ENCODE results near the gene CLIP4.
"Not testable (repeated sequence)": the region's sequence is repeated elsewhere in the genome, so short reads cannot be mapped to it uniquely, and the experiment has no call there.

CLIP4 gene

DNA sequence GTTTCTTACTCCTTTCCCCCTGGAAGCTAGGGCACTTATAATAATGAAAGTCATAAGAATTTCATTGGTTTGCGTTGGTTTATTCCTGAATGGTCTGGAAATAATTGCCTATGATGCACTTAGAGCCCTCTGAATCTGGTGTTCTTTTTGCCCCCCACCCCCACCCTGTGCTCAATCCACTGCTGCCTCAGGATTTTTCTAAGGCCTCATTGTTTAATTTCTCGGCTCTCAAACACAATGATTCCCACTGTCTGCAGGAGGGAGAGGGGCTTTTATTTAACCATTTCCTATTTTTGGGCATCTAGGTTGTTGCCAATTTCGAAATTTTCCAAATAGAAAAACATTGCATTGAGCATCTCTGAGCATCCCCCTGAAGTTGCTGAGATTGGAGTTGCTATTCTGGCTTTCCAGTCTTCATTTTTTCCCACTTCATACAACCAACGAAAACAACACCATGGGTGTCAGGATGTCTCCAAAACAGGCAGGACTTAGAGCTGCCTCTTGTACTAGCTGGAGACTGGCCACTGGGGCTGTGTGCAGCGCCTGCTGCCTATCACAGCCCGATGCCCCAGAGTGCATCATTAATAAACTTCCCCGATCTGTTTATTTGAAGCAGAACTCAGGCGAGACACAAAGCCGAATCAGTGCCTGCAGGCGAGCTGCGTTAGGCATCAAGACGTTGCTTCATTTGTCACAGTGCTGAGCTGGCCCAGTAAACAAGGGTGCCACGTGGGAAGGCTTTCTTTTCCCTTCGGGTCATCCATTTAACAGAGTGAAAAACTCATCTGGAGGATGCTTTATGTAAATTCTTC, 39.1 kb upstream of the CLIP4 start:
- no peak for DNase-seq (ENCODE audit: low spot score)
- TF ChIP-seq, protein P1, sequence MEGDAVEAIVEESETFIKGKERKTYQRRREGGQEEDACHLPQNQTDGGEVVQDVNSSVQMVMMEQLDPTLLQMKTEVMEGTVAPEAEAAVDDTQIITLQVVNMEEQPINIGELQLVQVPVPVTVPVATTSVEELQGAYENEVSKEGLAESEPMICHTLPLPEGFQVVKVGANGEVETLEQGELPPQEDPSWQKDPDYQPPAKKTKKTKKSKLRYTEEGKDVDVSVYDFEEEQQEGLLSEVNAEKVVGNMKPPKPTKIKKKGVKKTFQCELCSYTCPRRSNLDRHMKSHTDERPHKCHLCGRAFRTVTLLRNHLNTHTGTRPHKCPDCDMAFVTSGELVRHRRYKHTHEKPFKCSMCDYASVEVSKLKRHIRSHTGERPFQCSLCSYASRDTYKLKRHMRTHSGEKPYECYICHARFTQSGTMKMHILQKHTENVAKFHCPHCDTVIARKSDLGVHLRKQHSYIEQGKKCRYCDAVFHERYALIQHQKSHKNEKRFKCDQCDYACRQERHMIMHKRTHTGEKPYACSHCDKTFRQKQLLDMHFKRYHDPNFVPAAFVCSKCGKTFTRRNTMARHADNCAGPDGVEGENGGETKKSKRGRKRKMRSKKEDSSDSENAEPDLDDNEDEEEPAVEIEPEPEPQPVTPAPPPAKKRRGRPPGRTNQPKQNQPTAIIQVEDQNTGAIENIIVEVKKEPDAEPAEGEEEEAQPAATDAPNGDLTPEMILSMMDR (conservative IDR thresholded peaks at IDR 0.05; ENCODE audit: low read depth), result no peak
- H3K27ac ChIP-seq, result no peak overlapping the region
- ChIA-PET POLR2A (ENCODE audit: low non-redundant PET) (no interaction called here), CTCF (interaction anchor here (0.6 to 1.6 kb wide), 3 partner anchors 9 to 22 kb away, joined by 3 to 4 read pairs (median 3); no protein-coding TSS in a partner anchor)

DNA sequence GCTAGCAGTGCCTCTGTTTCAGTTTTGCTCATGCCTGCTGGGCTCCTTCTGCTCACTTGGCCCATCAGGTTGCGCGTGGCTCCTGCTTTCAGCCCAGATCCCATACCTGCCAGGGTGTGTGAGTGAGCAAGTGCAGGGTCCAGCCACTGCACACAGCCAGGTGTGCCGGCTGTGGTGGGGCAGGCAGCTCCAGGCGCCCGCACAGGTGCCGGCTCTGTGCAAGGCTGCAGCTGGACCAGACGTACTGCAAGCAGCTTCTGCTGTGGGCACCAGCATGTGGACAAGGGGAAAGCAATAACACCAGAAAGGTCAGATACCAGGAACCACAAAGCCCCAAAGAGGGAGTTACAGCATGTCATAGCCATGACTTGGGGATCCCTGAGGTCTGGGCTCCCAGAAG, 35.3 kb upstream of the CLIP4 start:
- no peak for DNase-seq (ENCODE audit: low spot score)
- no peak overlapping the region for H3K27ac ChIP-seq
- POLR2A ChIA-PET (ENCODE audit: low non-redundant PET), result no interaction called here
- TF ChIP-seq, protein P1 (conservative IDR thresholded peaks at IDR 0.05; ENCODE audit: low read depth), result no peak
- CTCF ChIA-PET, result no interaction called here

DNA sequence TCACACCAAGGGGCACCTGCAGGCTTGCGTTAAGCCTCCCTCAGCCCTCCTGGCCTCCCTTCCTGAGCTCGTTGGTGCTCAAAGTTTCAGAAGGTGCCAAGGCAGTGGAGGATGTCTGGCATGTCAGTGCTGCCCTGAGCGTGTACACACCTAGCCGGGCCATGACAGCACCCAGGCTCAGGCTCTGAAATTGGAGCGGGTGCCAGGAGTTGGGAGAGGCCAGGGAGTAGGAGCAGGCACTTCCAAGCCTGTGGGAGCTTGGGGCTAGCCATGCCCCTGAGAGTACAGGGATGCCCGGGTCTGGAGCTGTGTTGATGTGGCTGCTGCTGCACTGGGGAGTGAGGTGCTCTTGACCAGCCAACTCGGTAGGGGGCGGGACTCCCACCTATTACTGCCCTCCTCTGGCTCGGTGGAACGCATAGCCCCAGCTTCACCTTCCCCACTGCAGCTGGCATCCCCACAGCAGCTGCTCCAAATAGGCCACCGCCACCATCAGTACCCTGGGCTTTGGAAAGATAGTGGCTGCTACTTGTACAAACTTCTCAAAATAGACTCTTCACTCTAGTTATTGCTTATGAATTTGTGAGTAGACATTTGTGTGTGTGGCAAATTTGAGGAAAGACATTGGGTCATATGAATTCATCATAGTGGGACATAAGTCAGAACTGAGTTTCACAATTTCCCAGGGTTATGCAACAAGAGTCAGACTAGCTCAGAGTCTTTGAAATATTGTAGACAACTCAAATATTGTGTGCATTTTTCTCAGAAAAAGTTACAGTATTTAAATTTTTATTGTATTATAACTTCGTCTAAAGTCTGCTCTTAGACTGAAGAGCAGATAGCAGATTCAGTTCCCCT, 34.1 kb upstream of the CLIP4 start:
- POLR2A ChIA-PET (ENCODE audit: low non-redundant PET), result no interaction called here
- DNase-seq (ENCODE audit: low spot score), result no peak

DNA sequence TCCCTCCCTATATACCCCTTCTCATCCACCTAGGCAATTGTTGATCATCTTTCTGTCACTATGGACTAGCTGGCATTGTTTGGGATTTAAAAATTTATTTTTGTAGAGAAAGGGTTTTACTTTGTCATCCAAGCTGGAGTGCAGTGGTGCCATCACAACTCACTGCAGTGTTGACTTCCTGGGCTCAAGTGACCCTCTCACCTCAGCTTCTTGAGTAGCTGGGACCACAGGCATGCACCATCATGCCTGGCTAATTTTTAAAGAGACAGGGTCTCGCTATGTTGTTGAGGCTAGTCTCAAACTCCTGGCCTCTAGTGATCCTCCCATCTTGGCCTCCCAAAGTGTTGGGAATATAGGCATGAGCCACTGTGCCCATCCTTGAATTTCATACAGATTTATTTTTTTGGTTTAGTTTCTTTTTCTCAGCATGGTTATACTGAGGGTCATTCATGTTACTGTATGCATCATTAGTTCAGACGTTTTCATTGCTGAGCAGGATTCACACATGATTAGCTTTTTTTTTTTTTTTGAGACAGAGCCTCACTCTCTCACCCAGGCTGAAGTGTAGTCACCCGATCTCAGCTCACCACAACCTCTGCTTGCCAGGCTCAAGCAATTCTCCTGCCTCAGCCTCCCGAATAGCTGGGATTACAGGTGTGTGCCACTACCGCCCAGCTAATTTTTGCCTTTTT, 32.3 kb upstream of the CLIP4 start:
- CTCF ChIA-PET, result no interaction called here
- POLR2A ChIA-PET (ENCODE audit: low non-redundant PET), result interaction anchor here (0.6 kb wide), 1 partner anchor 36 kb away, joined by 4 read pairs; no protein-coding TSS in a partner anchor
- TF ChIP-seq, protein P1 (conservative IDR thresholded peaks at IDR 0.05; ENCODE audit: low read depth), result no peak
- DNase-seq (ENCODE audit: low spot score), result no peak
- no peak overlapping the region for H3K27ac ChIP-seq

More for the DNA sequence above, 34.1 kb upstream of the CLIP4 start:
- CTCF ChIA-PET, result no interaction called here
- TF ChIP-seq, protein P1 (conservative IDR thresholded peaks at IDR 0.05; ENCODE audit: low read depth), result no peak
- H3K27ac ChIP-seq, result no peak overlapping the region

DNA sequence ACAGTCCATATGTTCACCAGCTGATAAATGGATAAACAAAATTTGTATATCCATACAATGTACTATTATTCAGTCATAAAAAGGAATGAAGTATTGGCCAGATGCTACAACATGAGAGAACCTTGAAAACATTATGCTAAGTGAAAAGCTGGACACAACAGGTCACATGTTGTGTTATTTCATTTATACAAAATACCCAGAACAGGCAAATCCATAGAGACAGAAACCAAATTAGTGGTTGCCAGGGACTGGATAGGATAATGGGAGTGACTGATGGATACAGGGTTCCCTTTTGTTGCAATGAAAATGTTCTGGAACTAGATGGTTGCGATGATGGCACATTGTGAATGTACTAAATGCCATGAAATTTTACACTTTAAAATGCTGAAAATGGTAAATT, 30.7 kb upstream of the CLIP4 start:
- TF ChIP-seq, protein P1 (conservative IDR thresholded peaks at IDR 0.05; ENCODE audit: low read depth), result no peak
- H3K27ac ChIP-seq, result no peak overlapping the region
- no peak for DNase-seq (ENCODE audit: low spot score)
- ChIA-PET CTCF (no interaction called here), POLR2A (ENCODE audit: low non-redundant PET) (no interaction called here)

DNA sequence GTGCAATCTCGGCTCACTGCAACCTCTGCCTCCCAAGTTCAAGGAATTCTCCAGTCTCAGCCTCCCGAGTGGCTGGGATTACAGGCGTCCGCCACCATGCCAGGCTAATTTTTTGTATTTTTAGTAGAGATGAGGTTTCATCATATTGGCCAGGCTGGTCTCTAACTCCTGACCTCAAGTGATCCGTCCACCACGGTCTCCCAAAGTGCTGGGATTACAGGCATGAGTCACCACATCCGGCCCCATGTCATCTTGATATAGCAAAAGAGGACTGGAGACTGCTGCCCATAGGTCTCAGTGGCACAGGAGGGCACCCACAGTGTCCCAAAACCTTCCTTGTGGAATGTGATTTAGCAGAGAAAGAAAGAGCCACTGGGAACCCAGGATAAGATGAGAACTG, 24.9 kb upstream of the CLIP4 start:
- DNase-seq (ENCODE audit: low spot score); H3K27ac ChIP-seq; POLR2A ChIA-PET (ENCODE audit: low non-redundant PET); CTCF ChIA-PET: not testable (repeated sequence)

Data from RWPE1 (cell line).